B cell (primary cell): ENCODE results near the gene ATP8A2. TPM values are rescaled to one million over a fixed set of nuclear protein-coding genes. Genes with fewer than 3 reads are reported as not detected.

Source experiments
- ATAC-seq: fragments of 200-7000 bp; cut with Tn5 transposase; one replicate; pipeline ENCODE4 v1.10.0; 2021; ENCODE audit warnings: low read depth, mild to moderate bottlenecking, moderate number of reproducible peaks, moderate library complexity
- CTCF ChIA-PET: fragments of 350-600 bp; sonication (Branson Sonifier 250); formaldehyde crosslinking; loops from one replicate; lab custom pipeline; 2021; ENCODE audit warnings: antibody characterized with exemption, inconsistent platforms; lab: Charles Lee
- POLR2A ChIA-PET: fragments of 350-600 bp; sonication (Branson Sonifier 250); formaldehyde crosslinking; loops from one replicate; lab custom pipeline; 2021; ENCODE audit warnings: antibody characterized with exemption; lab: Charles Lee
- DNase-seq: peaks from one replicate; pipeline ENCODE4 v3.0.0; 2013
- H2AFZ ChIP-seq: 2 replicates; pipeline ENCODE4 v1.6.1; 2012; ENCODE audit warnings: mild to moderate bottlenecking, low read depth, low read length; ENCODE audit not compliant: insufficient read depth, poor library complexity, severe bottlenecking
- H3K27ac ChIP-seq, 2 donors: 1 replicate in 1 of 2; 2 replicates in 1 of 2; pipeline ENCODE4 v1.5.1; 2012 to 2013; ENCODE audit warnings: low read length in 2 of 2, mild to moderate bottlenecking in 2 of 2, moderate library complexity in 1 of 2
- H3K27me3 ChIP-seq, 4 experiments: fragments of 200-600 bp in 1 of 4; sonication (generic) in 1 of 4; replicated peaks in 1 of 4; 1 replicate in 2 of 4; 2 replicates in 2 of 4; pipeline versions ENCODE4 v1.6.1 to v1.7.0; 2013 to 2016; ENCODE audit warnings: low read length in 3 of 4, mild to moderate bottlenecking in 2 of 4, mixed read lengths in 1 of 4, moderate library complexity in 1 of 4; ENCODE audit not compliant: insufficient read depth in 4 of 4, control insufficient read depth in 3 of 4; ENCODE audit errors: control extremely low read depth in 1 of 4
- H3K36me3 ChIP-seq, 2 experiments: replicated peaks in 1 of 2; 1 replicate in 1 of 2; 2 replicates in 1 of 2; pipeline versions ENCODE4 v1.6.1 to v1.7.1; 2013; ENCODE audit warnings: low read length in 1 of 2; ENCODE audit not compliant: insufficient read depth in 2 of 2, control insufficient read depth in 1 of 2; ENCODE audit errors: control extremely low read depth in 1 of 2, extremely low read depth in 1 of 2
- H3K4me1 ChIP-seq, 2 donors: fragments of 200-600 bp in 1 of 2; sonication (generic) in 1 of 2; 1 replicate in 1 of 2; 2 replicates in 1 of 2; pipeline versions ENCODE4 v1.5.1 to v1.6.1; 2013 to 2017; ENCODE audit warnings: low read length in 2 of 2; ENCODE audit not compliant: control insufficient read depth in 2 of 2, insufficient read depth in 2 of 2
- H3K4me2 ChIP-seq: replicated peaks from 2 replicates; pipeline ENCODE3; 2012; ENCODE audit warnings: mild to moderate bottlenecking, low read depth, low read length; ENCODE audit not compliant: poor library complexity, severe bottlenecking
- H3K4me3 ChIP-seq, 5 experiments: fragments of 200-600 bp in 1 of 5; sonication (generic) in 1 of 5; 1 replicate in 3 of 5; 2 replicates in 2 of 5; pipeline versions ENCODE4 v1.5.1 to v1.7.0; 2011 to 2016; ENCODE audit warnings: low read length in 4 of 5, mild to moderate bottlenecking in 4 of 5, low read depth in 2 of 5, control low read depth in 1 of 5, moderate library complexity in 1 of 5; ENCODE audit not compliant: insufficient read depth in 1 of 5; ENCODE audit errors: control extremely low read depth in 1 of 5, extremely low read depth in 1 of 5
- H3K79me2 ChIP-seq: fragments of 200-600 bp; sonication (generic); one replicate; pipeline ENCODE4 v1.6.0; 2016; ENCODE audit warnings: low read length; ENCODE audit not compliant: control insufficient read depth, insufficient read depth
- H3K9ac ChIP-seq: fragments of 200-600 bp; sonication (generic); 2 replicates; pipeline ENCODE4 v1.6.1; 2017; ENCODE audit warnings: mild to moderate bottlenecking, low read length, moderate library complexity
- H3K9me3 ChIP-seq, 3 donors: one replicate each; pipeline versions ENCODE4 v1.6.1 to v1.7.1; 2013; ENCODE audit warnings: low read length in 2 of 3; ENCODE audit not compliant: control insufficient read depth in 2 of 3, insufficient read depth in 1 of 3; ENCODE audit errors: control extremely low read depth in 1 of 3
- H4K20me1 ChIP-seq: 2 replicates; pipeline ENCODE4 v1.6.0; 2012; ENCODE audit warnings: mild to moderate bottlenecking, low read length; ENCODE audit not compliant: insufficient read depth, control insufficient read depth, poor library complexity, severe bottlenecking
- H3K27ac Mint-ChIP-seq: one replicate; pipeline ENCODE4 v1.8.0; 2021; ENCODE audit warnings: mixed read lengths
- H3K27me3 Mint-ChIP-seq: one replicate; pipeline ENCODE4 v1.8.0; 2021; ENCODE audit warnings: mixed read lengths
- H3K4me1 Mint-ChIP-seq: one replicate; pipeline ENCODE4 v1.8.0; 2021; ENCODE audit warnings: mixed read lengths
- H3K4me3 Mint-ChIP-seq: one replicate; pipeline ENCODE4 v1.8.0; 2021; ENCODE audit warnings: mixed read lengths
- H3K9me3 Mint-ChIP-seq: one replicate; pipeline ENCODE4 v1.8.0; 2022; ENCODE audit warnings: mixed read lengths; ENCODE audit not compliant: insufficient read depth
- CTCF ChIP-seq: fragments of 200-600 bp; IDR thresholded peaks from one replicate; pipeline ENCODE4 v1.8.0; 2022; ENCODE audit warnings: antibody characterized with exemption, mild to moderate bottlenecking
- EZH2 ChIP-seq: IDR thresholded peaks from 2 replicates; pipeline ENCODE4 v1.6.1; 2012; ENCODE audit warnings: borderline replicate concordance, low read depth, mild to moderate bottlenecking, moderate library complexity, low read length; ENCODE audit not compliant: insufficient read depth, poor library complexity, severe bottlenecking
- WGBS: methylation state at CpG from one replicate; pipeline ENCODE4 v1.1.5; 2013; ENCODE audit warnings: missing lambda C conversion rate; ENCODE audit not compliant: insufficient coverage; 5-methylcytosine and 5-hydroxymethylcytosine counted together
- intact Hi-C: fragments of 100-400 bp; cut with micrococcal nuclease; formaldehyde crosslinking; loops from one replicate; pipeline ENCODE4 v1.10.0; 2022
- polyA plus RNA-seq: library from polyadenylated mRNA; depleted of rRNA; stranded (reverse); fragments of >200 nt; gene quantifications from 2 replicates; pipeline ENCODE4 v1.2.3, GENCODE V29; 2012
- total RNA-seq, 2 donors: library from RNA; stranded (reverse); fragments of 120-200 nt in 1 of 2; gene quantifications; 1 replicate in 1 of 2; 2 replicates in 1 of 2; pipeline versions ENCODE4 v1.2.3 to v1.2.4, GENCODE V29; 2013 to 2022

Gene ATP8A2
- total and polyA plus RNA-seq, 2 donors (not counting 1 experiment from before 2014, with no cell fraction given) = not detected

- POLR2A ChIA-PET = no interaction called here
- Mint-ChIP-seq H3K27me3 (peaks cover 25% of the 10 kb centered on the region), H3K27ac (no peak overlapping the region), H3K9me3 (peaks cover 3% of the 10 kb centered on the region), H3K4me3 (no peak overlapping the region), H3K4me1 (no peaks in the 10 kb centered on the region)
- H3K9me3 ChIP-seq = peaks cover 0 to 6% (median 0%) of the 10 kb centered on the region in 3 donors
- H3K9ac ChIP-seq = no peak overlapping the region
- H2AFZ ChIP-seq = no peak overlapping the region
- H3K4me3 ChIP-seq = no peak overlapping the region
- TF ChIP-seq EZH2 (no peak), CTCF (no peak)
- H3K4me2 ChIP-seq = no peak overlapping the region
- peaks cover 0 to 4% (median 0%) of the 10 kb centered on the region in 4 experiments for H3K27me3 ChIP-seq
- WGBS = 97% methylated on average over 3 of the region's 6 CpGs
- intact Hi-C loops = no loop called here
- no peak overlapping the region for H3K27ac ChIP-seq
- no peak for DNase-seq
- CTCF ChIA-PET = no interaction called here
- H3K4me1 ChIP-seq = no peaks in the 10 kb centered on the region
- H3K79me2 ChIP-seq = no peaks in the 10 kb centered on the region
- no peaks in the 10 kb centered on the region for H3K36me3 ChIP-seq
- no peak for ATAC-seq
- no peaks in the 10 kb centered on the region for H4K20me1 ChIP-seq
Observed at GRCh38 chr13:25421612-25422011, 49.8 kb downstream of the ATP8A2 start.

- Mint-ChIP-seq H3K27ac (no peak overlapping the region), H3K27me3 (peaks cover 20% of the 10 kb centered on the region)
- no peak for ATAC-seq
Observed at GRCh38 chr13:25422153-25422552, 50.4 kb downstream of the ATP8A2 start.

More at GRCh38 chr13:25422153-25422552, 50.4 kb downstream of the ATP8A2 start:
- peaks cover 3% of the 10 kb centered on the region for H3K9me3 Mint-ChIP-seq
- H3K4me3 Mint-ChIP-seq = no peak overlapping the region
- Histone ChIP-seq H4K20me1 (no peaks in the 10 kb centered on the region), H2AFZ (no peak overlapping the region), H3K79me2 (no peaks in the 10 kb centered on the region), H3K27ac (no peak overlapping the region), H3K9ac (no peak overlapping the region), H3K4me2 (no peak overlapping the region), H3K36me3 (no peaks in the 10 kb centered on the region), H3K4me3 (no peak overlapping the region), H3K27me3 (no peaks in the 10 kb centered on the region), H3K9me3 (peaks cover 0 to 9% (median 0%) of the 10 kb centered on the region in 3 donors), H3K4me1 (no peaks in the 10 kb centered on the region)
- TF ChIP-seq CTCF (no peak), EZH2 (no peak)
- no peaks in the 10 kb centered on the region for H3K4me1 Mint-ChIP-seq
- no peak for DNase-seq
- WGBS = 67% methylated on average over 1 of the region's 2 CpGs
- intact Hi-C loops = no loop called here
- ChIA-PET CTCF (no interaction called here), POLR2A (no interaction called here)
